Islet precursor cell (in vitro differentiated cells): ENCODE results near the gene SFI1.
"Not testable (repeated sequence)": the region's sequence is repeated elsewhere in the genome, so short reads cannot be mapped to it uniquely, and the experiment has no call there.

ENCODE experiments used
- DNase-seq: peaks from one replicate; pipeline ENCODE4 v3.0.0-alpha.2; 2018

SFI1 gene

DNA sequence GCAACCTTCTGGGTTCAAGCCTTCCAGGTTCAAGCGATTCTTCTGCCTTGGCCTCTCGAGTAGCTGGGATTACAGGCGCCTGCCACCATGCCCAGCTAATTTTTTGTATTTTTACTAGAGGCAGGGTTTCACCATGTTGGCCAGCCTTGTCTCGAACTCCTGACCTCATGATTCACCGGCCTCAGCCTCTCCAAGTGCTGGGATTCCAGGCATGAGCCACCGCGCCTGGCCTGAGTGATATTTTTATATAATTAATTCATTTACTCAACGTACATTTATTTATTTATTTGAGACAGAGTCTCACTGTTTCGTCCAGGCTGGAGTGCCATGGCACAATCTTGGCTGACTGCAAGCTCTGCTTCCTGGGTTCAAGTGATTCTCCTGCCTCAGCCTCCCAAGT lies 62.2 kb downstream of the SFI1 start:
- not testable (repeated sequence) for DNase-seq

DNA sequence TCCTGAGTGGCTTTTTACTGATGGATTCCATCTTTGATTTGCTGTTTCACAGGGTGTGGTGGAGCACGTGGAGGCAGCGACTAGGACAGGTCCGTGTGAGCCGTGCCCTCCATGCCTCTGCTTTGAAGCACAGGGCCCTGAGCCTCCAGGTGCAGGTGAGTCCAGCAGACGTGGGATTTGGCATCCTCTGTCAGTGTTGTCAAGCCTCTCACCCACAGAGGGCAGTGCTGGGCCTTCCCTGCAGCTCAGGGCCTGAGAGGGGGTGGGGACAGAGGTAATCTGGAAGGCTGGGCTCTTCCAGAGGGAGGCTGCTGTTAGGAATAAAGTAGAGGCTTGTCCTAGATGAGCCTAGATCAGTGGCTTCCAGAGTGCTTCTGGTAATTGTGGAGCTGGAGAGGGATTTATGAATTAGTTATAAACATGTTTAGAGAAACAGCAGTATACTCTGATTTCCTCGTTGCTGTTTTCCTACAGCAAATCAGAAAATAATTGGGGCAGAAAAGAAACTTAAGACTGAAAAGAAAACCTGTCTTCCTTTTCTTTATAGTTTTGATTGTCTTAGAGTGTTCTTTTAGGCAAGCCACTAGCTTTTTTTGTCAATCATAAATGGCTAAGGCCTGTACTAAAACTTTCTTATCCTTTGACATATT lies 65.0 kb downstream of the SFI1 start:
- peak; percentile 94 for DNase-seq

DNA sequence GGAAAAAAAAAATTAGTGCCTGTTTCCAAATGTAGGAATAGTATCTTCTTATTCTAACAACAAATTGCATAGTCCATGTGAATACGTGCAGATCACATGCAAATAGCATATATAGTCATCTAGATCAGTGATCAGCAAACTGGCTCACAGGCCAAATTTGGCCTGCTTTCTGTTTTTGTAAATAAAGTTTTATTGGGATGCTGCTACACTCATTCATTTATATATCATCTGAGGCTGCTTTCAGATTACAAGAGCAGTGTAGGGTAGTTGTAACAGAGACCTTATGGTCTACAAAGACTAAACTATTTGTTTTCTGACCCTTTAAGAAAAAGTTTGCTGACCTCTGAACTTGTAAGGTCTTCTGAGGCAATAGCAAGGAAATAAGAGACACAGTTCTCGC lies 65.6 kb downstream of the SFI1 start:
- DNase-seq, result no peak

DNA sequence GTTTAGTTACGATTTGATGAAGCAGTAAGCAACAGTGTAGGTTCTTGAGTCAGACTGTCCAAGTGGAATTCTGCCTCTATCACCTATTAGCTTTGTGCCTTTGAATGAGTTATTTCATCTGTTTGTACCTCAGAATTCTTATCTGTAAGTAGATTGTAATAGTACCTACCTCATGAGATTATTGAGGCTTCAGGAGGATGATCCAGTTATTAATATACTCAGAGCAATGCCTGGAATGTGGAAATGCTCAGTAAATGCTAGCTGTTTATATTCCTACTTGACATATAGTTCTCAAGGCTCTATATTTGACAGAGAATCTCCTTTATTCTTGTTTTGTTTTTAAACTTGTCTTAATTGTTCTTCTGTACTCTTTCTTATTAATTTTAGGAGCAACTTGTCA lies 70.1 kb downstream of the SFI1 start:
- DNase-seq, result no peak

- no peak for DNase-seq
Observed at GRCh38 chr22:31567196-31567595, 70.9 kb downstream of the SFI1 start.

- no peak for DNase-seq
Observed at GRCh38 chr22:31567702-31568101, 71.4 kb downstream of the SFI1 start.

GRCh38 chr22:31569126-31569525 lies 72.8 kb downstream of the SFI1 start:
- DNase-seq, result no peak

DNA sequence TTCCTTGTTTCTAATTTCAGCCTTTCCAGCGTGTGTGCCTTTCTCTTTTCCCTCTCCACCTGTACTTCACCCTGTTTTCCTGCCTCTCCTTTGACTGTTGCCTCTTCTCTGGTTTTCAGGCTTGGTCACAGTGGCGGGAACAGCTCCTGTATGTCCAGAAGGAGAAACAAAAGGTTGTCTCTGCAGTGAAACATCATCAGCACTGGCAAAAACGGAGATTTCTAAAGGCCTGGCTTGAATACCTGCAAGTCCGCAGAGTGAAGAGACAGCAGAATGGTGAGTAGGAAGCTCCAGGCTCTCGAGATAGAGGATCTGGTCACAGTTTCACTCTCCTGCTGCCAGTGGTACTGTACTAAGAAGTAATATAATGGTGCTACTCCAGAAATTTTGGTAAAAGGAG lies 76.6 kb downstream of the SFI1 start:
- no peak for DNase-seq

- no peak for DNase-seq
Observed at GRCh38 chr22:31574055-31574670, 77.8 kb downstream of the SFI1 start.

- DNase-seq, result no peak
Observed at GRCh38 chr22:31575190-31575589, 78.9 kb downstream of the SFI1 start.

DNA sequence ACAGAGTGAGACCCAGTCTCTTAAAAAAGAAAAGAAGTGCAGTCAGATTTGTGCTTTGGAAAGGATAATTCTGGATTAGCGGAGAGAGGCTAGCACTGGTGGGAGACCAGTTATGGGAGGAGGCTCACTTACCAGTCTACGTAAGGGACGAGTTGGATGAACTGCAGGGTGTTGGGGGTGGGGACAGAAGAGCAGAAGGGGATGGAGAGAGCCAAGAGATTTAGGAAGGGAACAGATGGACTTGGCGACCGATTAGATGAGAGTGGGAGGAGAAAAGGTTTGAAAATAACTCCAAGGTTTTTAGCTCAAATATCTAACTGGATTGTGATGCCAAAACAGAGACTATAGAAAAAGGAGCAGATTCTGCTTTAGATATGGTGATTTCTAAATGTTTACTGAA lies 81.4 kb downstream of the SFI1 start:
- DNase-seq, result no peak

- no peak for DNase-seq
Observed at GRCh38 chr22:31578171-31578570, 81.8 kb downstream of the SFI1 start.

GRCh38 chr22:31579835-31580242 lies 83.5 kb downstream of the SFI1 start:
- DNase-seq, result no peak

DNA sequence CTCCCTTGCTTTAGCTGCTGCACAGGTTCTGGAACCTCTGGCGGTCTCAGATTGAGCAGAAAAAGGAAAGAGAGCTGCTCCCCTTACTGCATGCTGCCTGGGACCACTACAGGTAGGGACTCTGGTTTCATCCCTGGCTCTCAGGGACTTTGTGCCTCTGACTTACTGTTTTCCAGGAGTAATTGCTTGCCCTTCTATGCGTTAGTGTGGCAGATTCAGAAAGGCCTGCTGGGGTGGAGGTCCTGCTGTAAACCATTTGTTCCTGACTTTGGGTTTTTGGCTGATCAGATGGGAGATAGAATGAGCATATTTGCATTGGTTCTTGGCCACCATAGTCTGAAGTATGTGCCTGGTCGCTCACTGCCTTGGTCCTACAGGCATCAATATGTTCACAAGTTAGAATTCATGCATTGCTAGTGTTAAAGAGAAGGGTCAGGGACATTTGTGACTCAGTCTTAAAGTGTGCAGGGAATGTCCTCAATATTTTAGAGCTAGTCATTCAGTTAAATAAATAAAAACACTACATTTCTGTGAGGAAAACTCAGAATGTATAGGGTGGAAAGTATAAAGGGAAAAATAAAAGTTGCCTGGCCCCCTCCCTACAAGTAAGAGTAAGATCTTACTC lies 87.6 kb downstream of the SFI1 start:
- DNase-seq, result no peak

DNA sequence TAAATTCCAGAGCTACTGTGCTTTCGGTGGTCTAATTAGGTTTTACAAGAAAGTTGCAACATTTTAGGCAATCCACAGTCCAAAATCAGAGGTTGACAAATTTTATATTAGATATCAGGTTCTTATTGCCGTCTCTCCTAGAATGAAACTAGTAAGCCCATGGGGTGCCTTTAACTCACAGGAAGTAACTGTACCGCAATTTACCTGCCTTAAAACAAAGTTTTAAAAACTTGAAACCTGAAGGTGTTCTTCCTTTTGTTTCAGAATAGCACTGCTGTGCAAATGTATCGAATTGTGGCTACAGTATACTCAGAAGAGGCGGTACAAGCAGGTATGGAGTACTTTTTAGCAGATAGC lies 88.4 kb downstream of the SFI1 start:
- no peak for DNase-seq

DNA sequence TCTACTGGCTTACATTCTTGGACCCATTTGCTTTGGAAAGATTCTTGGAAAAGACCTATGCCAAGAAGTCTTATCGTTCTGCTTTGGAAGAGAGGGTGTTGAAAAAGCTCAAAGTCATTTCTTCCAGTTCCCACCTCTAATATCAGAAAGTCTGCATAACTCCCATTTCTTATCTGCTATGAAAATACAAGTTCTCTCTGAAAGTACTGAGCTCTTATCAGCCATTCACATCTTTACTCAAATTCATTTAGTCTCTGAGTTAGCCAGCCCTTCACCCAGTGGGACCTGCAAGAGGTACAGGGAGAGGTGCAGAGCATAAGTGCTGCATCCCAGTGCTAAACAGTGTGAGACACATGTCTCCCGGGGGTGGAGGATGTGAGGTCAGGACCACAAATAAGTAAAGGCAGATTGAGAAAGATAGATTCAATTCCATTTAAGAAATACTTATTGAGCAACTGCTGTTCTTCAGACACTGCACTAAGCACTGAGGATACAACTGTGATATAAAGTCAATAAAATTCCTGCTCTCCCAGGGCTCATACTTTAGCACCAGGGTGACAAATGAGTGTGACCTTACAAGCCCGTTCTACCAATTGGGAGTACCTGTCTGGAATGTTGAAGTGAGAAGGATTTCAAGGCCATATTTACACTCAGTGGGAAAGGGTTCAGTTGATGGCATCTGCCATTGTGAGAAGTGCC lies 89.0 kb downstream of the SFI1 start:
- no peak for DNase-seq

DNA sequence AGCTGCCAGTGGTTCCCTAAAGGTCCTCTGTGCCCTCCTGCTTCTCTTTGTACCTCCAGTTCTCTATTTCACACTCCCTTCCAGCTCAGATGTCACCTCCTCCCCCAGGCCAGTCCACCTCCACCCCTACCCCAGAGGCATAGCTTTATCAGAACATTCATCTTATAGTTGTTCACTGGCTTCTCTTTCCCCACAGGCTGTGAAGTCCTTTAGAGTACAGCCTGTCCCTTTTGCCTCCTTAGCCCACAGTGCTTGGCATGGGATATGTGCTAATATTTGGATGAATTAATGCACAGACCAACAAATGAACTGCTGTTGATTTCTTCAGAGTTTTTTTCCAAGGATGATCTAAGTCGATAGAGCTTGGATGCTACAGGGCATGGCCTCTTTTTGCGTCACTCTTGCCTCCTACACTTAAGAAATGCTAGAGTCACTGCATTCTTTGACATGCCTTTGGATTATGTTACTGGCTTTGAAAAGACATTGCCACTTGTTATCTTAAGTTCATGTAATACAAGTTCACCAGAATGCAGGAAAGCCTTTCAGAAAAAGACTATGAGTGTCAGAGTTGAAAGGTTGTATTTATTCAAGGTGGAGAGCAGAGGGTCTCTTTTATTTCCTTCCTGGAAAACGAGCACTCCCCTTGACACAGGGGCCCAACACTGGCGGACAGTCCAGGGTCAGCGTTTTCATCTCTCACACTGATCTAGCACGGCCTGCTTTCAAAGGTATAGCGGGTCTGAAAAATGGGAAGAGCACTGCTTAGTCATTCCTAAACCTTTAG lies 90.0 kb downstream of the SFI1 start:
- no peak for DNase-seq

DNA sequence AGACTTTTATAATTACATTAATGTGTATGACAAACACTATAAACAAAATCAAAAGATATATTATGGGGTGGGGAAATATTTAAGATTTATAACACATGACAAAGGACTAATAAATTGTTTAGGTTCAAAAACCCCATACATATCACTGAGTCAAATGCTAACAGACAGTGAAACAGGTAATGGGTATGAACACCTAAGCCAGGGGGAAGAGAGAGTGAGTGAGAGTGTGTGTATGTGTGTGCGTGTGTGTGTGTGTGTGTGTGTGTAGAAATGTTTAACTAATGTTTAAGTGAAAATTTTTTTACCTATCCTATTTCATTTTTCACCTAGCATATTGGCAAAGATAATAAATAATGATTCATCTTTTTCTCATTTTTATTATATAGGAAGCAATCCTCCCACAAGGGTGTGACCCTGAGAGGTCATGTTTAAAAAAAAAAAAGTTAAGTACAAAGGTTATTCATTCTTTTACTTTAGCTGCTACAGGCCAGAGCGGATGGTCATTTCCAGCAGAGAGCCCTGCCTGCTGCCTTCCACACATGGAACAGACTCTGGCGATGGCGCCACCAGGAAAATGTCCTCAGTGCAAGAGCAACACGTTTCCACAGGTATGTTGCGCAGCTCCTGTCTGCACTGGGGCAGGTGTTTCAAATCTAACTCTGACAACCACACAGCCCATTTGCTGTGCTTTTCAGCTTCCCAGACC lies 92.8 kb downstream of the SFI1 start:
- DNase-seq, result no peak

GRCh38 chr22:31590161-31590560 lies 93.8 kb downstream of the SFI1 start:
- DNase-seq, result not testable (repeated sequence)

DNA sequence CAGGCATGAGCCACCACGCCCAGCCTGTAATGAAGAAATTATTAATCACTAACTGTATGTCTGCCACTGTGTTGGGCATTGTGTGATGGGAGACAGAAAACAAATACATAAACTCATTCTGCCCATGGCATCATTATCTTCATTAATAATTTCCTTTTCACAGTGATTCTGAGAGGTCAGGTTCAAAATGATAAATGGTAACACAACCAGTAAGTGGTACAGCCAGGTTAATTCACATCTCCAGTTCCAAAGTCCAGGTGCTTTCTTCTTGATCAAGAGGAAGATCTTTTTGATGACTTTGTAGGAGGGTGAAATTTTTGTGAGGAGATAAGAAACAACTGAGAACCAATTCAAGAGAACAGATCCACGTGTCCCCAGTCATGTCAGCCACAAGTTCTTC lies 98.9 kb downstream of the SFI1 start:
- no peak for DNase-seq

- DNase-seq, result peak; percentile 98
Observed at GRCh38 chr22:31602259-31602952, 106.1 kb downstream of the SFI1 start.

- no peak for DNase-seq
Observed at GRCh38 chr22:31603081-31603525, 106.8 kb downstream of the SFI1 start.
